ENCODE measurements around the gene CADM2.

CADM2 gene

DNA sequence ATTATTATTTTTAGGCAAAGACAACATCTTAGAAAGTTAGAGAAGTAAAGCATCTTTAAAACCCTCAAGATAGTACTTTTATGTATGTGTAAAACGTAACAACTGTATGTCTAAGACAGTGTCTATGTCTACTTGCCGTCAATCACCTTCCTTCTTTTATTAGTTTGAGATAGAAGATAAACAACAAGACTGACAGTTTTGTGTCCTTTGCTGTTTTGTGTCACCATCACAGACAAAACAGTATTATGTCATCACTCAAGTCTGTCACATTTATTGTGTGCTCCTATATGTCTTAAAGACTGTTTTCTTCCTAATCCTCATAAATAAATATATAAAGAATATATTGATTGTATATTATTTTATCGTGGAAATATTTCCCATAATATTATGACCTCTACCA lies 908.3 kb downstream of the CADM2 start:
- no peak for TF ChIP-seq Cebpa-rat (IDR thresholded peaks at IDR 0.05)
- no peaks in the 10 kb centered on the region for H3K4me1 ChIP-seq
- peaks cover 0 to 11% (median 0%) of the 10 kb centered on the region in 11 experiments; a peak in 3 of 22 replicates for H3K9me3 ChIP-seq (replicated peaks in 1 of 11)
- no peaks in the 10 kb centered on the region for H3K36me3 ChIP-seq
- no peak overlapping the region for H3K27ac ChIP-seq
- no peak overlapping the region for H3K4me2 ChIP-seq
- H3K4me3 ChIP-seq: no peak overlapping the region
- H3K9ac ChIP-seq: no peak overlapping the region
- H3K27me3 ChIP-seq: no peaks in the 10 kb centered on the region
- H4K20me1 ChIP-seq: no peaks in the 10 kb centered on the region

DNA sequence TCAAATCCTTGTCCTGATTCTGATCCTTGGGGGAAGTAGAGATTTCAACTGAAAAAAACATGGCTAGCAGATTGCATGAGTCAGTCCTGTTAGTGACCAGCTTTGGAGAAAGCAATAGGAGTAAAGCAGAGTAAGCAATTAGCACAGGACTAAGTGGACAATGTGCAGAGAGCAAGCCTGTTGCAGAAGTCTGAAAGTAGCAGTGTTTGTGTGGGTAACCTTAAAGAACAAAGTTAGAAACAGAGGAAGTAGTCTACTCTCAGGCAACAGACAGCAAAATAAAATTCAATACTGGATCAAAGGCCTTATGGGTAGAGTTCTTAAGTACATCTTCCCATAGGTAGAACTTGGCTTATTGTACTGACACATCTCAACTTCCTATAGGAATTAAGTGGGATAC lies 916.8 kb downstream of the CADM2 start:
- Histone ChIP-seq H3K4me2 (0 out of 22 replicates have a peak overlapping the region, but pooled peaks of 1 of the 11 experiments have one; percentile 3), H3K36me3 (no peaks in the 10 kb centered on the region), H3K27me3 (no peaks in the 10 kb centered on the region), H3K4me3 (no peak overlapping the region), H3K4me1 (peaks cover 0 to 14% (median 2%) of the 10 kb centered on the region in 10 experiments; a peak in 8 of 20 replicates), H3K9me3 (replicated peaks in 1 of 11) (0 out of 22 replicates have a peak, but pooled peaks cover 0 to 1% (median 0%) of the 10 kb centered on the region in 11 experiments), H3K27ac (no peak overlapping the region), H4K20me1 (no peaks in the 10 kb centered on the region), H3K9ac (no peak overlapping the region)
- TF ChIP-seq Cebpa-rat (IDR thresholded peaks at IDR 0.05): no peak

DNA sequence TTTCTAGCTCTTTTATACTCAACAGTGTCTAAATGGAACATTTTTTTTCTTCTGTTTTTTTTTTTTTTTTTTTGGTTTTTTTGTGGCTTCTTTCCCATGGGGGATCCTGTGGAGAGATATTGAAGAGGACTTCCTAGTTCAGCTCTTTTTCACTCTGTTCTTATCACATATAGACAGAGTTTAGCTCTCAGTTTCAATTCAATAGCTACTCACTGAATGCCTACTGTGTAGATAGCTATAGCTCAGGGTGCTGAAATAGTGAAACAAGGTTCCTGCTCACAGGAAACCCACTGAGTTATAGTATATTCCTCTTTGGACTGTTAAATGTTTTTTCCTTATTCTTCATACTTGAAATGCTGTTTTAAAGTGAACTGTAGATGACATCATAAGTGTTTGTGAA lies 918.8 kb downstream of the CADM2 start:
- peaks cover 0 to 14% (median 2%) of the 10 kb centered on the region in 10 experiments; a peak in 8 of 20 replicates for H3K4me1 ChIP-seq
- H4K20me1 ChIP-seq: no peaks in the 10 kb centered on the region
- H3K27ac ChIP-seq: no peak overlapping the region
- peak overlapping the region in 3 of 11 experiments; percentile 11 to 35 (median 26); a peak in 8 of 22 replicates for H3K4me2 ChIP-seq
- no peaks in the 10 kb centered on the region for H3K36me3 ChIP-seq
- no peak overlapping the region for H3K4me3 ChIP-seq
- no peaks in the 10 kb centered on the region for H3K27me3 ChIP-seq
- H3K9ac ChIP-seq: no peak overlapping the region
- H3K9me3 ChIP-seq (replicated peaks in 1 of 11): no peaks in the 10 kb centered on the region
- no peak for TF ChIP-seq Cebpa-rat (IDR thresholded peaks at IDR 0.05)

DNA sequence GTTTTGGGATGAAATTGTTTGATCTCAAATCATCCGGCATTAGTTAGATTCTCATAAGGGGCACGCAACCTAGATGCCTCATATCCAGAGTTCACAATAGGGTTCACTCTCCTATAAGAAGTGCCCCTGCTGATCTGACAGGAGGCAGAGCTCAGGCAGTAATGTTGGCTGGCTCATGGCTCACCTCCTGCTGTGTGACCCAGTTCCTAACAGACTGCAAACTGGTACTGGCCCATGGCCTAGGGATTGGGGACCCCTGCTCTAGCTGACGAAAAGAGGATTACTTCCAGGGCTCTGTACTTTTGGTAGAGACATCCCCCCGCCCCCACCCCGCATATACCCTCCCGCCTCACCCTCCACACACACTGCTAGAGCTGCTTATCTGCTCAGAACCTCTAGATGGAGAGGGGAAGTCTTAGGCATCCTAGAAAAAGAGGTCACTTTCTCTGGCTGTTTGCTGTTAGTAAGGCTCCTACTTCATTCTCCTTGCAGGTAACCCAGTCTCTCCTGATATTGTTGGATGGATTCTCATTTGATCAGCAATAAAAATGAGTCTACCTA lies 923.1 kb downstream of the CADM2 start:
- no peaks in the 10 kb centered on the region for H3K36me3 ChIP-seq
- no peaks in the 10 kb centered on the region for H4K20me1 ChIP-seq
- peaks cover 0 to 10% (median 0%) of the 10 kb centered on the region in 10 experiments; a peak in 7 of 20 replicates for H3K4me1 ChIP-seq
- no peak overlapping the region for H3K9ac ChIP-seq
- no peak for TF ChIP-seq Cebpa-rat (IDR thresholded peaks at IDR 0.05)
- H3K27me3 ChIP-seq: no peaks in the 10 kb centered on the region
- H3K4me3 ChIP-seq: no peak overlapping the region
- H3K9me3 ChIP-seq (replicated peaks in 1 of 11): no peaks in the 10 kb centered on the region
- H3K27ac ChIP-seq: no peak overlapping the region
- H3K4me2 ChIP-seq: no peak overlapping the region

DNA sequence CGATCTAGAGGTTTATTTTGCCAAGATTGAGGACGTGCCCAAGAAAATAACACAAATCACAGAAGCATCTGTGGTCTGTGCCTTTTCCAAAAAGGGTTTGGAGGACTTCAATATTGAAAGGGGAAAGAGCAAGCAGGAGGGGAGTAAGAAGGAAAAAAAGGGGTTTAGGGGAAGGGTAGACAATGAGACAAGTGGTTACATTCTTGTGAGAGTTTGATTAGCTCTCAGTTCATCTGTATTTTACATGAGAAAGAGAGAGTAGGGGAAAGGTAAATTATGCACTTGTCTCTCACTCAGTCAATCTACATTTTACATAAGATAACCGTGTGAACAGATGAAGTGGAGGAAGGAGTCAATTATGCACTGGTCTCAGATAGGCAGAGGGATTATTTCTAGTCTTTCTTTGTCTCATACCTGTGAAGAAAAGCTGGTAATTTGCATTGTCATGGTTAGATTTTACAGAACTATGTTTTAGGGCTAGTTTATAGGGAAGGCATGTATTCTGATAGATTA lies 931.3 kb downstream of the CADM2 start:
- no peaks in the 10 kb centered on the region for H3K36me3 ChIP-seq
- no peaks in the 10 kb centered on the region for H4K20me1 ChIP-seq
- H3K27me3 ChIP-seq: no peaks in the 10 kb centered on the region
- TF ChIP-seq Cebpa-rat (IDR thresholded peaks at IDR 0.05): no peak
- H3K9ac ChIP-seq: no peak overlapping the region
- H3K4me1 ChIP-seq: no peaks in the 10 kb centered on the region
- no peak overlapping the region for H3K27ac ChIP-seq
- no peak overlapping the region for H3K4me2 ChIP-seq
- H3K4me3 ChIP-seq: no peak overlapping the region
- peaks cover 0 to 21% (median 6%) of the 10 kb centered on the region in 11 experiments; a peak in 9 of 22 replicates for H3K9me3 ChIP-seq (replicated peaks in 1 of 11)

DNA sequence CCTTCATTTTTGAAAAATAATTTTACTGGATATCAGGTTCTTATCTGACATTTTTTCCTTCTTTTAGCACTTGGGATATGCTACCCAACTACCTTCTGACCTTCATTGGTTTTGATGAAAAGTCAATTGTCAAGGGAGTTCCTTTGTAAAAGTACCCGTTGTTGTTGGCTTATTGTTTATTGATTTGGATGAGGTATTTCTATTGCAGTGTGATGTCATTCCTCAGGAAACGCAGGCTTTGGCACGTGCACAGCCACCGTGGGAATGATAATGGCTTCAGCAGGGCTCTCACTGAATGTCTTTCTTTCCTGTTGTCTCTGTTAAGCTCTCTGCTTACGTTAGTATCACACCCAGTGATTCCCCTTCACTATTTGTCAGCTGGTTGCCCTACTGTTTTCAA lies 944.6 kb downstream of the CADM2 start:
- H3K9ac ChIP-seq: no peak overlapping the region
- no peak for TF ChIP-seq Cebpa-rat (IDR thresholded peaks at IDR 0.05)
- no peaks in the 10 kb centered on the region for H3K36me3 ChIP-seq
- no peaks in the 10 kb centered on the region for H3K9me3 ChIP-seq (replicated peaks in 1 of 11)
- H3K27ac ChIP-seq: no peak overlapping the region
- H4K20me1 ChIP-seq: no peaks in the 10 kb centered on the region
- no peak overlapping the region for H3K4me2 ChIP-seq
- H3K4me1 ChIP-seq: no peaks in the 10 kb centered on the region
- no peak overlapping the region for H3K4me3 ChIP-seq
- H3K27me3 ChIP-seq: no peaks in the 10 kb centered on the region

DNA sequence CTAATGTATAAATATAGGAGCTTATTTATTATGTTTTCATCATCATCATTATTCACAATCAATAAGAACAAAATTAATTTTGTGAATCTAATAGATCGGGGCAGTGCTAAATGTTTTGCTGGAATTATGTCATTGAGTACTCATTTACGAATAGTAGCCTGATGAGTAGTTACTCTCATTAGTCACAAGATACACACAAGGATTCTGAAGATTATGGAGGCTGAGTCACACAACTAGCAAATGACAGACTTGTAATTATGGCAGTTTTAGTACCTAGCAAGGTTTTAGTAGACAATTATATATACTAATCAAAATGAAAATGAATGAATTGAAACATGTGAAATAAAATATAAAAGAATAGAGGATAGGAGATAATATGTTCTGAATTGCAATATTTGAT lies 954.2 kb downstream of the CADM2 start:
- no peaks in the 10 kb centered on the region for H3K36me3 ChIP-seq
- H3K4me3 ChIP-seq: no peak overlapping the region
- no peak overlapping the region for H3K4me2 ChIP-seq
- no peak overlapping the region for H3K27ac ChIP-seq
- H3K9ac ChIP-seq: no peak overlapping the region
- no peaks in the 10 kb centered on the region for H4K20me1 ChIP-seq
- no peak for TF ChIP-seq Cebpa-rat (IDR thresholded peaks at IDR 0.05)
- H3K27me3 ChIP-seq: no peaks in the 10 kb centered on the region
- H3K4me1 ChIP-seq: no peaks in the 10 kb centered on the region
- H3K9me3 ChIP-seq (replicated peaks in 1 of 11): 0 out of 22 replicates have a peak, but pooled peaks cover 0 to 3% (median 0%) of the 10 kb centered on the region in 11 experiments

DNA sequence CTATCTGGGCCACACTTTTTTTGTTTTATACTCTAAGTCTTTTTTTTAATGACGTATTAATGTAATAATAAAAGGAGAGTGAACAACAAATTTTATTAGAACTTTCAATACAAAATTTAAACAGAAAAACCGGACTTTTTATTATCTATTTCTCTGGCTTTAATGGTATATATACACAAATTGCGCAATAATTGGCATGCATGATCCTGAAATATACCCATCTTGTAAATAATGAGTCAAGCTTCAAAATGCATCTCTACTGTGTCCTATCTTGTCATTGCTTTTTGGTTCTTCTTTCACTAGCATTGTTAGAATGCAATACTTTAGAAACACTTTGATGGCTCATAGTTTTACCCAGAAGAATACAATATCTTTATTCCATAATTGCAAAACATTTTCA lies 963.6 kb downstream of the CADM2 start:
- Histone ChIP-seq H3K9me3 (replicated peaks in 1 of 11) (0 out of 22 replicates have a peak, but pooled peaks cover 0 to 3% (median 0%) of the 10 kb centered on the region in 11 experiments), H3K4me3 (no peak overlapping the region)
- TF ChIP-seq Cebpa-rat (IDR thresholded peaks at IDR 0.05): peak in 4 of 11 experiments; percentile 48 to 92 (median 74); a peak in 6 of 22 replicates

DNA sequence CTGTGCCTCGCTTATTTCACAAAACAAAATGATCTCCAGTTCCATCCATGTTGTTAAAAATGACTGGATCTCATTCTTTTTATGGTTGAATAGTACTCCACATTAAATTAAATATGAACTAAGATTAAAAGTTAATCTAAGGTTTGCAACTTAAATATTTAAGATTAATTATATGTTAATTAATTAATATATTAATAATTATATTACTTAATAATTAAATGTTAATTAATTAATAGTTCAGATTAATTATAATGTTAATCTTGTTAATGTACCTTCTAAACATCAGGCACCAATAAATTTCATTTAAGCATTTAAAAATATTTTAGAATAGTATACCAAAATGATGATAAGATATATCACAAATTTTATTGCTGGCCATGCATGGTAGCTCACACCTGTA lies 971.9 kb downstream of the CADM2 start:
- Histone ChIP-seq H3K9me3 (replicated peaks in 1 of 11) (no peaks in the 10 kb centered on the region), H3K4me2 (no peak overlapping the region), H3K4me3 (no peak overlapping the region), H4K20me1 (no peaks in the 10 kb centered on the region), H3K4me1 (no peaks in the 10 kb centered on the region), H3K27me3 (no peaks in the 10 kb centered on the region), H3K36me3 (no peaks in the 10 kb centered on the region), H3K9ac (no peak overlapping the region), H3K27ac (no peak overlapping the region)
- no peak for TF ChIP-seq Cebpa-rat (IDR thresholded peaks at IDR 0.05)

More for the DNA sequence above, 963.6 kb downstream of the CADM2 start:
- H3K9ac ChIP-seq: no peak overlapping the region
- no peak overlapping the region for H3K27ac ChIP-seq
- H3K36me3 ChIP-seq: no peaks in the 10 kb centered on the region
- H4K20me1 ChIP-seq: no peaks in the 10 kb centered on the region
- no peaks in the 10 kb centered on the region for H3K4me1 ChIP-seq
- no peaks in the 10 kb centered on the region for H3K27me3 ChIP-seq
- no peak overlapping the region for H3K4me2 ChIP-seq

DNA sequence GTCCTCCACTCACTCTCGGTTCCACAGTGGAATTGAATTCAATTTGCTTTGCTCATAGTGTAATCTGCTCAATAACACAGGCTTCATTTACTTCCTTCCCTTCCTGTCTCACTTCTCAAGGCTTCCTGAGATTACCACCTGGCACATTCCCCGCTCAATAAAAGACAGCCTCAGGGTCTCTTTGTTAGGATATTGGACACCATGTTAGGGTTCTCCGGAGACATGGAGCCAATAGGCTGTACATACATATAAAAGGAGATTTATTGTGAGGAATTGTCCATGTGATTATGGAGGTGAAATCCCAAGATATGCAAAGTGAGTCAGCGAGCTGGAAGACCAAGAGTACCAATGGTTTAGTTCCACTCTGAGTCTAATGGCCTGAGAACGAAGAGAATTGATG lies 974.5 kb downstream of the CADM2 start:
- Histone ChIP-seq H3K27ac (no peak overlapping the region), H3K9me3 (replicated peaks in 1 of 11) (no peaks in the 10 kb centered on the region), H3K9ac (no peak overlapping the region), H4K20me1 (no peaks in the 10 kb centered on the region), H3K27me3 (no peaks in the 10 kb centered on the region), H3K4me3 (no peak overlapping the region), H3K4me2 (no peak overlapping the region), H3K4me1 (no peaks in the 10 kb centered on the region), H3K36me3 (no peaks in the 10 kb centered on the region)
- TF ChIP-seq Cebpa-rat (IDR thresholded peaks at IDR 0.05): no peak

Data from BLaER1 treated with 17β-estradiol and CSF1 and Interleukin-3, amounts not matched to agents 10 nM and 100 nM (cell line).